Thoracic aorta (tissue), 2 donors: ENCODE data around the gene EXD2. TPM values are rescaled to one million over a fixed set of nuclear protein-coding genes. Genes with fewer than 3 reads are reported as not detected.

Experiments
- ATAC-seq: fragments of 150-250 bp; one replicate; pipeline ENCODE4 v1.8.0; 2017; ENCODE audit warnings: low read depth; ENCODE audit not compliant: insufficient number of reproducible peaks, low FRiP score
- DNase-seq: peaks from one replicate; pipeline ENCODE4 v3.0.0-alpha.2; 2020; ENCODE audit warnings: low spot score
- H3K27ac ChIP-seq, 2 donors: fragments of 200-600 bp; sonication (generic); 1 replicate in 1 of 2; 2 replicates in 1 of 2; pipeline ENCODE4 v1.5.1; 2016; ENCODE audit warnings: mild to moderate bottlenecking in 2 of 2, moderate library complexity in 2 of 2
- H3K27me3 ChIP-seq: fragments of 200-600 bp; sonication (generic); replicated peaks from 2 replicates; pipeline ENCODE4 v1.6.0; 2016; ENCODE audit warnings: mild to moderate bottlenecking; ENCODE audit not compliant: insufficient read depth
- H3K36me3 ChIP-seq: fragments of 200-600 bp; sonication (generic); one replicate; pipeline ENCODE4 v1.5.1; 2016
- H3K4me1 ChIP-seq, 2 donors: fragments of 200-600 bp; sonication (generic); 1 replicate in 1 of 2; 2 replicates in 1 of 2; pipeline versions ENCODE4 v1.5.1 to v1.6.0; 2016; ENCODE audit warnings: low read depth in 2 of 2, mild to moderate bottlenecking in 1 of 2; ENCODE audit not compliant: control insufficient read depth in 1 of 2
- H3K4me3 ChIP-seq: fragments of 200-600 bp; sonication (generic); 2 replicates; pipeline ENCODE4 v1.5.1; 2016; ENCODE audit warnings: mild to moderate bottlenecking
- H3K9me3 ChIP-seq: fragments of 200-600 bp; sonication (generic); 2 replicates; pipeline ENCODE4 v1.5.1; 2016
- total RNA-seq, 2 donors: library from RNA; depleted of rRNA; stranded (reverse); fragments of >200 nt; gene quantifications; one replicate each; pipeline versions ENCODE4 v1.1.0 to v1.2.3, GENCODE V29; 2016
- TF ChIP-seq, protein P1 (sequence below): fragments of 200-600 bp; sonication (generic); IDR thresholded peaks from one replicate; pipeline ENCODE4 v1.5.1; 2019; ENCODE audit warnings: antibody characterized with exemption

The EXD2 gene
- total RNA-seq, 2 donors from 2014 or later = 10.4 to 10.9 TPM

GRCh38 chr14:69247676-69248440 is 56.6 kb downstream of the EXD2 start:
- Histone ChIP-seq H3K9me3 (no peaks in the 10 kb centered on the region), H3K27ac (peak overlapping the region; percentile 59 to 66), H3K4me3 (no peak overlapping the region), H3K36me3 (no peaks in the 10 kb centered on the region), H3K4me1 (peaks cover 14 to 31% of the 10 kb centered on the region in 2 donors), H3K27me3 (no peaks in the 10 kb centered on the region)
- no peak for DNase-seq
- peak; percentile 50 for ATAC-seq
- TF ChIP-seq, protein P1, sequence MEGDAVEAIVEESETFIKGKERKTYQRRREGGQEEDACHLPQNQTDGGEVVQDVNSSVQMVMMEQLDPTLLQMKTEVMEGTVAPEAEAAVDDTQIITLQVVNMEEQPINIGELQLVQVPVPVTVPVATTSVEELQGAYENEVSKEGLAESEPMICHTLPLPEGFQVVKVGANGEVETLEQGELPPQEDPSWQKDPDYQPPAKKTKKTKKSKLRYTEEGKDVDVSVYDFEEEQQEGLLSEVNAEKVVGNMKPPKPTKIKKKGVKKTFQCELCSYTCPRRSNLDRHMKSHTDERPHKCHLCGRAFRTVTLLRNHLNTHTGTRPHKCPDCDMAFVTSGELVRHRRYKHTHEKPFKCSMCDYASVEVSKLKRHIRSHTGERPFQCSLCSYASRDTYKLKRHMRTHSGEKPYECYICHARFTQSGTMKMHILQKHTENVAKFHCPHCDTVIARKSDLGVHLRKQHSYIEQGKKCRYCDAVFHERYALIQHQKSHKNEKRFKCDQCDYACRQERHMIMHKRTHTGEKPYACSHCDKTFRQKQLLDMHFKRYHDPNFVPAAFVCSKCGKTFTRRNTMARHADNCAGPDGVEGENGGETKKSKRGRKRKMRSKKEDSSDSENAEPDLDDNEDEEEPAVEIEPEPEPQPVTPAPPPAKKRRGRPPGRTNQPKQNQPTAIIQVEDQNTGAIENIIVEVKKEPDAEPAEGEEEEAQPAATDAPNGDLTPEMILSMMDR = peak; percentile 37

GRCh38 chr14:69249603-69250002 is 58.3 kb downstream of the EXD2 start:
- no peak for DNase-seq
- ATAC-seq = no peak
- TF ChIP-seq, protein P1 = no peak
- Histone ChIP-seq H3K27ac (no peak overlapping the region), H3K27me3 (no peaks in the 10 kb centered on the region), H3K36me3 (no peaks in the 10 kb centered on the region), H3K4me3 (no peak overlapping the region), H3K4me1 (peaks cover 8 to 28% of the 10 kb centered on the region in 2 donors), H3K9me3 (no peaks in the 10 kb centered on the region)

- Histone ChIP-seq H3K4me1 (peaks cover 4 to 20% of the 10 kb centered on the region in 2 donors), H3K27me3 (no peaks in the 10 kb centered on the region), H3K27ac (no peak overlapping the region), H3K36me3 (no peaks in the 10 kb centered on the region), H3K9me3 (no peaks in the 10 kb centered on the region), H3K4me3 (no peak overlapping the region)
- TF ChIP-seq, protein P1 = no peak
- ATAC-seq = no peak
- no peak for DNase-seq
These were observed 61.6 kb downstream of the EXD2 start for GRCh38 chr14:69252851-69253250.

DNA sequence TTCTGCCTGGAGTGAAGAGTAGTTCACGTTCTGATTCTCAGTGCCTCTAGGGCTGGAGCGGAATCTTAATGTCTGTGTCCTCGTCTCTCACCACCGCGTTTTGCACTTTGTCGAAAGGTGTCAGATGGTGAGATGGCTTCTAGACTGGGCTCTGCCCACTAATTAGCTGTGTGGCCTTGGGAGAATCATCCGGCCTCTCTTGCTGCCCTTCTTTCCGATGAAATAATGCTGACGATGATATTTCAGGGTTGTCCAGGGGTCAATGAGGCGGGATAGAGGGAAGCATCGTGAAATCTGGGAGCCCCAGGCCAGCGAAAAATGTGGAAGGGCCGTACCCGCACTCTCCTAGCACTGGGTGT is 67.8 kb downstream of the EXD2 start:
- Histone ChIP-seq H3K36me3 (no peaks in the 10 kb centered on the region), H3K27me3 (no peaks in the 10 kb centered on the region), H3K4me3 (peak overlapping the region; percentile 75), H3K9me3 (no peaks in the 10 kb centered on the region), H3K27ac (no peak overlapping the region), H3K4me1 (peaks cover 12 to 47% of the 10 kb centered on the region in 2 donors)
- DNase-seq (no peak), ATAC-seq (no peak)
- TF ChIP-seq, protein P1 = no peak

DNA sequence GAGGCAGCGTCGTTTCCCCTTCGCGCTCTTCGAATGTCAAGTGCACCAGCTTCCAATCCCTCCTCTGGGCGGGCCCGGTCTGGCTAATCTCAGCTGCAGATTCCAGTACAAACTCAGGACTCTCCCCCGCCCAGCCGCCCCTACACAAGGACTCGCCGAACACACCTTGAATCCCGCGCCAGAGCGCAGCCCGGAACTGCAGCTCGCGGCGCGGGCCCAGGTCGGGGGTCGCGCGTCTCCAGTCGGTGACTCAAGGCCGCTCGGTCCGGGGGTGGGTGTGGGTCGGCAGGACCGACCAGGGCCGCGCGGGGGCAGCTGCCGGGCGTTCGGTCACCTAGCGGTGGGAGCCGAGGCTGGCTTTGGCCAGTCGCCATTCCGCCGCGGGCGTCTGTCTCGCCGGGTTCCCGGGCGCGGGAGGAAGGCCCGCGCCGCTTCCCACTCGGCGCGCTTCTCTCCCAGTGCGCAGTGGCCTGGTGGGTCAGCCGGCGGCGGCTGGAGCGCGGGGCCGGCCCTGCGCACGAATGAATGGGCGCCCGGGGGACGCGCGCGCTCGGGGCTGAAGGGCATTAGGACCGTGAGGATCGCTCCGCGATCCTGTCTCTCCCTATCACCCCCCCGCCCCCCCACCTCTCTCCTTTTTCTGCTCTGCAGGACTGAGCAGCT is 68.4 kb downstream of the EXD2 start, which contains the start of gene GALNT16:
Gene GALNT16 (plus strand): TSS at position 632 of the 663 bp plus-strand sequence. CDS start 133 bp downstream, outside the sequence.
- H3K4me1 ChIP-seq = peaks cover 12 to 49% of the 10 kb centered on the region in 2 donors
- no peaks in the 10 kb centered on the region for H3K9me3 ChIP-seq
- TF ChIP-seq, protein P1 = peak; percentile 47
- no peaks in the 10 kb centered on the region for H3K27me3 ChIP-seq
- peak within 1 kb of the TSS in 1 of 2 donors; percentile 21 for H3K27ac ChIP-seq
- H3K36me3 ChIP-seq = no peaks in the 10 kb centered on the region
- ATAC-seq = no peak
- no peak for DNase-seq
- peak within 1 kb of the TSS; percentile 75 for H3K4me3 ChIP-seq
